Spleen (tissue), 7 donors: ENCODE results near the gene MED27.

Experiments
- POLR2A ChIP-seq, 3 donors: fragments of 450-650 bp; IDR thresholded peaks; one replicate each; pipeline ENCODE4 v1.5.1; 2017; ENCODE audit warnings: antibody characterized with exemption in 3 of 3, mild to moderate bottlenecking in 1 of 3
- POLR2AphosphoS5 ChIP-seq, 3 donors: sonication (generic); formaldehyde crosslinking; IDR thresholded peaks; one replicate each; pipeline ENCODE4 v1.5.1; 2017; ENCODE audit warnings: antibody characterized with exemption in 3 of 3
- TF ChIP-seq, protein P1 (sequence below), 11 experiments: fragments of 200-600 bp in 7 of 11; fragments of 450-650 bp in 4 of 11; sonication (generic) in 4 of 11; IDR thresholded peaks in 8 of 11; conservative IDR thresholded peaks in 3 of 11; 1 replicate in 7 of 11; 2 replicates in 4 of 11; pipeline versions ENCODE4 v1.4.0 to v1.8.0; 2016 to 2021; ENCODE audit warnings: antibody characterized with exemption in 11 of 11, inconsistent platforms in 4 of 11, mild to moderate bottlenecking in 1 of 11
- donor health status: DM: no; HTN: no; CAD: no; lungs with moderate emphysema.
- donor health status: DM: no; HTN: no; CAD: no.
- donor health status: DM: no; HTN: no; CAD: no.

DNA sequence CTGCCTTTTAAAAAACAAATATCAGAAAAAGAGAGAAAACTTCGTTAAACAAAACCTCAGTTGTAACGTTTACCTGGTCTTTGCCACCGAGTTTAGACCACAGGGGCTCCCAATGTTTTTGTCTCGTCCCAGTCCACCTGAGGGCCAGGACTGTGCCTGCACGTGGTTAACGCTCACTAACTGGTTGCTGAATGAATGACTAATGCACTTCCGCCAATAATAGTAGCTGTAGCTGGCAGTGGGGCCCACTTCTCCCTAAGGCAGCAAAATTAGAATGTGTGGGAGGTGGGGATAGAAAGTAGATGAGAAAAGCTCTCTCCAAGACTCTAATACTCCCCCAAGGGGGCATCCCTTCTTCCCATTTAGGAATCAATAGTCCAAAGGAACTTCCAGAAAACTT, 29.1 kb upstream of the MED27 start:
- TF ChIP-seq, protein P1, sequence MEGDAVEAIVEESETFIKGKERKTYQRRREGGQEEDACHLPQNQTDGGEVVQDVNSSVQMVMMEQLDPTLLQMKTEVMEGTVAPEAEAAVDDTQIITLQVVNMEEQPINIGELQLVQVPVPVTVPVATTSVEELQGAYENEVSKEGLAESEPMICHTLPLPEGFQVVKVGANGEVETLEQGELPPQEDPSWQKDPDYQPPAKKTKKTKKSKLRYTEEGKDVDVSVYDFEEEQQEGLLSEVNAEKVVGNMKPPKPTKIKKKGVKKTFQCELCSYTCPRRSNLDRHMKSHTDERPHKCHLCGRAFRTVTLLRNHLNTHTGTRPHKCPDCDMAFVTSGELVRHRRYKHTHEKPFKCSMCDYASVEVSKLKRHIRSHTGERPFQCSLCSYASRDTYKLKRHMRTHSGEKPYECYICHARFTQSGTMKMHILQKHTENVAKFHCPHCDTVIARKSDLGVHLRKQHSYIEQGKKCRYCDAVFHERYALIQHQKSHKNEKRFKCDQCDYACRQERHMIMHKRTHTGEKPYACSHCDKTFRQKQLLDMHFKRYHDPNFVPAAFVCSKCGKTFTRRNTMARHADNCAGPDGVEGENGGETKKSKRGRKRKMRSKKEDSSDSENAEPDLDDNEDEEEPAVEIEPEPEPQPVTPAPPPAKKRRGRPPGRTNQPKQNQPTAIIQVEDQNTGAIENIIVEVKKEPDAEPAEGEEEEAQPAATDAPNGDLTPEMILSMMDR (IDR thresholded peaks at IDR 0.05 in 8 of 11, conservative IDR thresholded peaks at IDR 0.05 in 3 of 11) = no peak
- TF ChIP-seq POLR2A (IDR thresholded peaks at IDR 0.05) (no peak), POLR2AphosphoS5 (IDR thresholded peaks at IDR 0.05) (no peak)
